HG03066 (cell line): Measurements from ENCODE around the gene B4GALT7.
"Not testable (repeated sequence)": the region's sequence is repeated elsewhere in the genome, so short reads cannot be mapped to it uniquely, and the experiment has no call there.

Experiments
- ATAC-seq: cut with Tn5 transposase; IDR thresholded peaks from one replicate; pipeline ENCODE4 v1.9.1; 2021; ENCODE audit warnings: low read depth; ENCODE audit not compliant: unreplicated experiment

The B4GALT7 gene

GRCh38 chr5:177599731-177600507 lies at the start of gene B4GALT7:
TSS of gene B4GALT7 (plus strand) at chr5:177600132. CDS start at chr5:177600211, 79 bp downstream.
- peak; percentile 82 for ATAC-seq

- no peak for ATAC-seq
These were observed 47.0 kb upstream of the B4GALT7 start for GRCh38 chr5:177552839-177553455.

GRCh38 chr5:177553671-177554429 lies 46.1 kb upstream of the B4GALT7 start:
- peak; percentile 36 for ATAC-seq

GRCh38 chr5:177554474-177555111 lies 45.3 kb upstream of the B4GALT7 start, which contains the start of gene FAM193B:
TSS of gene FAM193B (minus strand) at chr5:177554563. CDS start at chr5:177554458, 105 bp downstream.
- peak; percentile 93 for ATAC-seq

- ATAC-seq = no peak
These were observed 44.7 kb upstream of the B4GALT7 start for GRCh38 chr5:177555228-177555627.

GRCh38 chr5:177555665-177556064 lies 44.3 kb upstream of the B4GALT7 start:
- no peak for ATAC-seq

GRCh38 chr5:177557041-177557647 lies 42.8 kb upstream of the B4GALT7 start:
- ATAC-seq = no peak

GRCh38 chr5:177557796-177558195 lies 42.1 kb upstream of the B4GALT7 start:
- no peak for ATAC-seq

GRCh38 chr5:177559446-177559941 lies 40.4 kb upstream of the B4GALT7 start:
- not testable (repeated sequence) for ATAC-seq

- ATAC-seq = no peak
These were observed 34.9 kb upstream of the B4GALT7 start for GRCh38 chr5:177565046-177565445.

GRCh38 chr5:177568326-177568725 lies 31.6 kb upstream of the B4GALT7 start:
- no peak for ATAC-seq

- ATAC-seq = no peak
These were observed 30.0 kb upstream of the B4GALT7 start for GRCh38 chr5:177569894-177570293.

- ATAC-seq = no peak
These were observed 24.4 kb upstream of the B4GALT7 start for GRCh38 chr5:177575488-177575887.

- no peak for ATAC-seq
These were observed 23.8 kb upstream of the B4GALT7 start for GRCh38 chr5:177576169-177576568.

GRCh38 chr5:177578316-177578715 lies 21.6 kb upstream of the B4GALT7 start:
- no peak for ATAC-seq

- ATAC-seq = no peak
These were observed 11.5 kb upstream of the B4GALT7 start for GRCh38 chr5:177588413-177588909.

- no peak for ATAC-seq
These were observed 9.5 kb upstream of the B4GALT7 start for GRCh38 chr5:177590406-177590805.

- no peak for ATAC-seq
These were observed 8.3 kb upstream of the B4GALT7 start for GRCh38 chr5:177591690-177592009.

GRCh38 chr5:177592010-177592834 lies 7.7 kb upstream of the B4GALT7 start, which contains the start of gene TMED9:
TSS of gene TMED9 (plus strand) at chr5:177592203. CDS start at chr5:177592215, 12 bp downstream.
- peak; percentile 91 for ATAC-seq
